DMS79 treated with DMSO at 0.1 percent for 48 hours (cell line): ENCODE data around the gene BLMH.

Experiments
- DNase-seq: peaks from one replicate; lab custom pipeline; 2025; lab: John Stamatoyannopoulos, UW

Gene BLMH

DNA sequence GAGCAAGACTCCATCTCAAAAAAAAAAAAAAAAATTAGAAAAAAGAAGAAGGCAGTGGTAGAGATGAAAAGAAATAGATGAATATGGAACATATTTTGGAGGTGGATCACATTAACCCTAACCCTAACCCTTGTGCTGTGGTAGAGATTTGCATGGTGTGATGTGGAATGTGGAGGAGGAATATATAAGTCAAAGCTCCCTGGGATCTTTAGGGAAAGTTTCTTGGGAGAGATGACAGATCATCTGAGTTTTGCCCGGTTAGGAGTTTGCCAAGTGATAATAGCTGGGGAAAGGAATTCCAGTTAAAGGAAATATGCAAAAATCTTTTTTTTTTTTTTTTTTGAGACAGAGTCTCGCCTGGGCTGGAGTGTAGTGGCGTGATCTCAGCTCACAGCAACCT, 13.0 kb upstream of the BLMH start:
- DNase-seq = no peak

DNA sequence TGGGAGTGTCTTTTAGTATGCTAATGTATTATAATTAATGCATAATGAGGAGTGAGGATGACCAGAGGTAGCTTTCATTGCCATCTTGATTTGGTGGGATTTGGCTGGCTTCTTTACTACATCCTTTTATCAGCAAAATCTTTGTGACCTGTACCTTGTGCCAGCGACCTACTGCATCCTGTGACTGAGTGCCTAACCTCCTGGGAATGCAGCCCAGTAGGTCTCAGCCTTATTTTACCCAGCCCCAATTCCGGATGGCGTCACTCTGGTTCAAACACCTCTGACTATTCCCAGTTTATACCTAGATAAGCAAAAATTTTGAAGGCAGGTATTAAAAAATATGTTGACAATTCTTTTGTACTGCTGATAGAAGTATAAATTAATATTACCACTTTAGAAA, 10.5 kb upstream of the BLMH start:
- DNase-seq = no peak

DNA sequence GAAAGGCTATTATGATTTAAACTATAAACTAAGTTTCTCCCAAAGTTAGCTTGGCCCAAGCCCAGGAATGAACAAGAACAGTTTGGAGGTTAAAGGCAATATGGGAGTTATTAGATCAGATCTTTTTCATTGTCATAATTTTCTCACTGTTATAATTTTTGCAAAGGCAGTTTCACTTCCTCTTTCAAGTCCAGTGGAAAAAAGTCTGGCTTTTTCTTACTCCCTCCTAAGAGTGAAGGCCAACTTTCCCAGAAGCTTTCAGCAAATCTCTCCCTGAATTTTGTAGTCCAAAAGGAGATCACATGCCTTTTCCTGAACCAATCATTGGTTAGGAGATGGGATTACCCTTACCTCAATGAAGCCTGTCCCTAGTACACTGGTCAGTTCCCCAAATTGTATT, 9.1 kb upstream of the BLMH start:
- no peak for DNase-seq

DNA sequence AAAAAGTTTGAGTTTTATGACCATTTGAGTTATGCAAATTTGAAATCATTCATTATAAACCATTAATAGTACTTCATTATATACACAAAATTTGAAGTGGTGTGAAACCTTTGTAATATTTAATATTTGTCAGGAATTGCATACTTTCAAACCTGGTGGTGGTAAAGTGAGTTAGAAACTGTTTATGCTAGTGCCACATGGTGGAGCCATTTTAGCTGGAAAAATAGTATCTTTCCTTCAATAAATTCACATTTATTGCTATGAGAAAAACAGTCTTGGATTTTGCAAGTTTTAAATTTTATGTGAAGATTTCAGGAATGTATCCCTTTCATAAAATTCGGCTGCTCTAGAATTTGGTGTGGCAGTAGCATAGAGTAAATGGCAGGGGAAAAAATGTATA, 7.3 kb upstream of the BLMH start:
- no peak for DNase-seq

DNA sequence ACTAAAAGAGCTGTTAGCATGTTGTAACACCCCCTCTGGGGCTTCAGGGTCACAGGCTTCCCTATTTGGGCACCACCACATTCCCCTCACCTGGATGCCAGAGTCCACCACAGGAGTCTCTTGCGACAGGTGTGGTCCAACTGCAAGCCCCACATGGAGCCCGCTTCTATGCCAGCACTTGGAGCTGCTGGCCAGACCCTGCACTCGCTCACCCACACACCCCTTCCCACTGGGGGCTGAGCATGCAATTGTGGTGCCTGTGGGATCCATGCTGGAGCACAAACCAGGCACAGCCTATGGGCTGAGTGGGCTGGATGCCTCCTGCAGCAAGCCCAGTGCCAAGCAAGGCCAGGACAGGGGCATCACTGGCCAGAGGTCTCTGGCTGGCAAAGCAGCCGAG, 6.0 kb upstream of the BLMH start:
- DNase-seq = no peak

DNA sequence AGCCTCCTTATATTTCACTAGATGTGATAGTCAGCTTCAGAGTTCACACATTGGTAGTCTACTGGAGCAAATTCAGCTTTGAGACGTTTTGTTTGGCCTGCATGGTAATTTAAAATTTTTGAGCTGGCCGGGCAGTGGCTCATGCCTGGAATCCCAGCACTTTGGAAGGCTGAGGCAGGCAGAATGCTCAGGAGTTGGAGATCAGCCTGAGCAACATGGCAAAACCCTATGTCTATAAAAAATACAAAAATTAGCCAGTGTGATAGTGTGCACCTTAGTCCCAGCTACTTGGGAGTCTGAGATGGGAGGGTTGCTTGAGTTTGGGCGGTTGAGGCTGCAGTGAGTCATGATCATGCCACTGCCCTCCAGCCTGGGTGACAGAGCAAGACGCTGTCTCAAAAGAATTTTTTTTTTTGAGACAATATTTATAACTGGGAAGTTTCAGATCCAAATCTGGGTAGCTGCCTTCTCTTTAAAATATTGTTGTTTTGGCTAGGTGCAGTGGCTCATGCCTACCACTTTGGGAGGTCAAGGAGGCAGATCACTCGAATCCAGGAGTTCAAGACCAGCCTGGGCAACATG, 4.8 kb upstream of the BLMH start:
- DNase-seq = no peak

DNA sequence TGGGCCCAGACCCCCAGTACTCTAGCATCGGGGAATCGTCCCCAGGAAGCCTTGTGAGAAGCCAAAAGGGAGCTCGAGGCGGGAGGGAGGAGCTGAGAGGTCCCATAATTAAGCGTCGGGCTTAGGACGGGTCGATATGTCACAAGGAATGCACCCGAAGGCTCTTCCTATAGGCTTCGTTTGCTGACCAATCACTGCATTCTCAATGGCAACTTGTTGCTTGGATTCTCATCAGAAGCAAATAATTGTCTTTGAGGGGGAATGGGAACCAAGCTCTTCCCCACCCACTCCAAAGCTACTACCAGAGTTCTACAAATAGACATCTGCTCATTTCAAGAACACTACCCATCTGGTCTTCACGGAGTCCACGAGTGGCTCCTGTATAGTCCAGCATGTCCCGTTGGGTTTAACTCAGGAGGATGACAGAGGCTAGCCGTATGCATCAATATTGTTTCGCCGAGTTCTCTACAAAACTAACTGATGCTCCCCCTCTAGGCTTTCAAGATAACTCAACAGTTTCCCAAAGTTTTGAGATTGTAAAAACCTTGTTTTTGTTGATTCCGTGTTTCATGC, 628 bp upstream of the BLMH start:
- peak; percentile 60 for DNase-seq

DNA sequence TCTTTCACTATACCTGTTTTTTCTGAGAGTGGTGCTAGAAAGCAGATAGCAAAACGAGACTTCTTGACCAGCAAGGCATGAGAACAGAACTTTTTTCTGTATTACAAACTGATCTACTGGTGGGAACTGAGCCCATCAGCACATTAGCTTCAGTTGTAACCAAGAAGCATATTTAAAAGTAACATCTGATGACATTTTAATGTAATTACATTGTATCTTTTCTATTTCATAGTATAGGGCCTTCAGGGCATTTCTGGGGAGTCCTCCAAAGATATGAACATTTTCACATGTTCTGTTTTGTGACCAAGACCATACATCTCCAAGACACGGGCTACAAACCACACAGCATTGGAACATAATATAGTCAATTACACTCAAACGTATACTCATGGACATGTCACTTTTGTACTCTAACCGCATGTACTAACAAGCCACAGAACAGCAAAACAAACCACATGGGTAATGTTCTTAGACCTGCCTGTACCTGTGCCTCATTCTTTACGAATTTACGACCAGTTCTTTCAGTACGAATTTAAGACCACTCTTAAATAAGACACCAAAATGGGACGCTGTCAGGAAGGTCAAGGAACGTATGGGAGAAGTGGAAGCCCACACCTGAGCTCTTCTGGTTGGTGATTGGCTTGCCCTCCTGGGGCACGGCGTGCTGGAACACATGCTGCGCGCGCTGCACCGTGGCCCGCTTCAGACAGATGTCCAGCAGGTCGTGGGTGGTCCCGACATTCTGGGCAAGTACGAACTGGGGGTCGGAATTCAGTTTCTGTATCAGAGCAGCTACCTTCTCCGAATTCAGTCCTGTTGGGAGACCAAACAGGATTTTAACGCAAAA, 825 bp downstream of the BLMH start:
- DNase-seq = peak; percentile 23

DNA sequence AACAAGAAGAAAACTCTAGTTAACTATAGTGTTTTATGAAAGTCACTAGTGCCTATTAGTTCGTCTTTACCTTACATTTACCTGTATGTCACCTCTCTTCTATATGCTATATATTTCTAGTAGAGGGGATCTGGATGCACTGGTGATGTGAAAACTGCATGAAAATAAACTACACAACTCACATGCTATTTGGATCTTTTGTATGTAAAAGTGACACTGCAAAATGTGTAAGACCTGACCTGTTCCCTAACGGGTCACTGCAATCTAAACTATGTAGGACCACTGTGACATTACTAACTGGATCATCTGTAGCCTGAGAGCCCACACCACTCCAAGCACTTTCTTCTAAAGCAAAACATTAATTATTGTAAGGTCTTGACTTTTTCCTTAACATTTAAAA, 1.7 kb downstream of the BLMH start:
- DNase-seq = no peak

DNA sequence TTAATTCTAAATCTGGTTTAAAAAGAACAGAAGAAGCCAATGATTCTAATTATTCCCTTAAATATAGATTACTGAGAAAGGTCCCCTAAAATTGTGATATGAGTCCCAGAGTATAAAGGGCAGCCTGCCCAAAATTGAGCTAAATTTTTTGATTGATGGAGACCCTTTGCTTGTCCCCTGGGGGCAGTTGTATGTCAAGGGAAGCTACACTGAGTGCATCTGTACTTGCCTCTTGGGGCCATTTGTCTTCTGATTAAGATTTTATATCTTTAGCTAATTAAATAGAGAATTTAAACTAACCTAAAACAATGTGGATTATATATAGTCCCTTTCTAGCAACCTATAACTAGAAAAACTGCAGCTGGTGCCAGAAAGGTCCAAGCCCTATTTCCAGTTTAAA, 12.6 kb downstream of the BLMH start:
- no peak for DNase-seq

DNA sequence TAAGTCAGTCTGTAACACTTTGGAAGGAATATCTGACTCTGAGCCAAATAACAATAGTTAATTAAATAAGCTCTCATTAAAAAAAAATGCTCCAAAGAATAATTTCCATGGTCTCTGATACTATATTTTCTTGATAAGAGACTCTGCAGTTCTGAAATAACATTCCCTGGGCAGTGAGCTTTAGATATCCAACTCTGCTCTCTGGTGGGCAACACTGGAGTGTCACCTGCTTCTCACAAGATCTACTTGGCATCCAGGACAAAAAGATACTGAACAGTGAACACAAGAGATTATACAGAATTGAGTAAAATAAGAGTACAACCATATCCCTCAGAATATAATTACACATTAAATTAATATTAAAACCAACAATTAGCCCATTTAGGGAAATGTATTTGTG, 13.7 kb downstream of the BLMH start:
- DNase-seq = peak; percentile 12

DNA sequence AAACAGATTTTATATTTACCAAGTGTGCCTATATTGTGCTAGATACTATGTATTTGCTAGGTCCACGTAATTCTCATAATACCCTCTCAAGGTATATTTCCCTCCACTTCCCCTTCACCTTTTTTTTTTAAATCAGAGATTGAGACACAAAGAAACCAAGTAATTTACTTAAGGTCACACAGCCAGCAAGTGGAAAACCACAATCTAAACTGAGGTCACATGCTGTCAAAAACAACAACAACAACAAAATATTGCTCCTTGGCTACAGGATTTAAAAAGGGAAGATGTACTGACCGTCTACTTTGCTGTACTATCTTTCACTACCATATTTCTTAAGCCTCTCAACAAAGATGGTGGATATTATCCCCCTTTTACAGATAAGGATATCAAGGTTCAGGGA, 15.8 kb downstream of the BLMH start:
- DNase-seq = no peak

DNA sequence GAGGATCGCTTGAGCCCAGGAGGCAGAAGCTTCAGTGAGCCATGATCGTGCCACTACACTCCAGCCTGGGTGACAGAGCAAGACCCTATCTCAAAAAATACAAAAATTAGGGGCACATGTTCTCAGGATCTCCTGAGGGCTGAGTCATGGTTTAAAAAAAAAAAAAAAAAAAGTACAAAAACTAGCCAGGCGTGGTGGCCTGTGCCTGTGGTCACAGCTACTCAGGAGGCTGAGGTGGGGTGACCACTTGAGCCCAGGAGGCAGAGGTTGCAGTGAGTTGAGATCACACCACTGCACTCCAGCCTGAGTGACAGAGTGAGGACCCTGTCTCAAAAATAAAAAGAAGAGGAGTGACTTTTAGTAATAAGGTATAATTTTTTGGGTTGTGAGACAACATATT, 16.9 kb downstream of the BLMH start:
- DNase-seq = no peak

DNA sequence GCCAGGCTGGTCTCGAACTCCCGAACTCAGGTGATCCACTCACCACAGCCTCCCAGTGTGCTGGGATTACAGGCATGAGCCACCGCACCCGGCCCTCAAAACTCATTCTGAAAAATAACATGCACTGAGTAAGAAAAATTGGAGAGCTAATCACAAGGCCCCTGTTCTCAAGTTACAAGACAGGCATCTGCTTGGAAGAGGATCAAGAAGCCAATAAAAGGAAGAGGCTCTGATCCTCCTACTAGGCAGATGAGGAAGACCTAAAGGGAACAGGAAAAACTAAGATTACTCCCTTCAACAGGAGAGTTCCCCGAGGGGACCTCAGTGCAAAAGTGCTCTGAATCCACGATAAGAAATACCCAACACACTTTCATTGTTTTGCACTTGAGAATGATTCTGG, 18.4 kb downstream of the BLMH start:
- no peak for DNase-seq

DNA sequence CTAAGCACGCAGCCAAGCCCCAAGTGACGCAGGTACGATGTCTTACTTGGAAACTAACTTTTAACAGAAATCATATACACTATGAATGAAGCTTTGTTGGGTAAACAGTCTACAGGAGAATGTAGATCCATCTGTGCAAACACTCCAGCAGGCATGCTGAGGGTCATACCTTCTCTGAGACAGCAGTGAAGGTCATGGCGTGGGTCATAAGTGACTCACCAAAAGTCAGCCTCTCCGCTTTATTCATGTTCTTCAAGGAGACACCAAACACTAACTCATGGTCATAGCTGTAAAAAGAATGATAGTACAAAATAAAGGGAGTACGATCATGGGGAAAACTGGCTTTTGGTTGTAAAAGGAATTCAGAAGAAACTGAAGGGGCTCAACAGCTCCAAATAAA, 20.6 kb downstream of the BLMH start:
- no peak for DNase-seq

DNA sequence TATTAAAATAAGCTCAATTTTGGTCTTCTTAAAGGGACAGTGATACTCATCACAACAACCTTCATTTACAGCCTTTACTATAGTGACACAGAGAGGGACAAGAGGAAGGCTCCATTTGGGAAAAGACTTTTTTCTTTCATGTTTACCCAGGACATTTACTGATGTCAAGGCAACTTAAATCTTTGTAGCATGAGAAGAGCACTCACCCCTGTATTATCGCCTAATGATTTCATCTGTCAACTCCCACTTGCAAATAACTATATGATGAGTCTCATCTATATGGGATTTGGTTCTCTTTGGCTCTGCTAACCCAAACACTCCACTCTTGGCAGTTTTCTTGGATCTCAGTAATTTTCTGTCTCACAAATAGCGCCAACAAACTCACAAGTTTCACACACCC, 24.1 kb downstream of the BLMH start:
- no peak for DNase-seq

DNA sequence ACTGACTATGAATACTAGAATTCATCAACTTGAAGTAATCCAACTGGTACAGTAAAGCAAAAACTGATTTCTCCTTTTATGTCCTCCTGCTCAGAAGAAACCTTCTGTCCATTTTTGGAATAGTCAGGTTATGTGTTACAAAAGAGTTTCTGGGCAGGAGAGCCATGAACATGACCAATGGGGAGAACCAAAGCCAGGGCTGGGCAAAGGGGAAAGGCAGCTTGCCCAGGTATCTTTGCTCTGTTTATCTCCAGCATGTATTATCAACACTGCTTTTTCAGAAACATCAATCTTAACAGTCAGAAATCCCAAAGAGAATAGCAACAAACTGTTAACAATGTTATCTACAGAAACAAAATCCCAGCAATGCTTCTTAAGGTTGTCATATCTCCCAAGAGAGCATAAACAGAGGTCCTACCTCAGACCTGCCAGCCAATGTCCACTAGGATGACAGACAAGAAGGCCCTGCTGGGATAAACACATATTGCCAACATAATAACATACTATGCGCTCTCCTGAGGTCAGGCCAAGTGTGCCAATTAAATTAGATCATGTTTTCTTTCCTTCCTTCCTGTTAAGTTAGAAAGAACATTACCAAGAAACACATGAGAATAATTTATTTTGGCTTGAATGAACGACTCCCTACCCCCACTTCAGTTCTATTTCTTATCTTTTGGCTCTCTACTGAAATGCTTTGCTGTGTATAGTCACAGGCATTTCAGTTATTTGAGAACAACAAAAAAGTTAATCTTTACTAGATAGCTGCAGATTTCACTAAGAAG, 28.0 kb downstream of the BLMH start:
- DNase-seq = no peak

DNA sequence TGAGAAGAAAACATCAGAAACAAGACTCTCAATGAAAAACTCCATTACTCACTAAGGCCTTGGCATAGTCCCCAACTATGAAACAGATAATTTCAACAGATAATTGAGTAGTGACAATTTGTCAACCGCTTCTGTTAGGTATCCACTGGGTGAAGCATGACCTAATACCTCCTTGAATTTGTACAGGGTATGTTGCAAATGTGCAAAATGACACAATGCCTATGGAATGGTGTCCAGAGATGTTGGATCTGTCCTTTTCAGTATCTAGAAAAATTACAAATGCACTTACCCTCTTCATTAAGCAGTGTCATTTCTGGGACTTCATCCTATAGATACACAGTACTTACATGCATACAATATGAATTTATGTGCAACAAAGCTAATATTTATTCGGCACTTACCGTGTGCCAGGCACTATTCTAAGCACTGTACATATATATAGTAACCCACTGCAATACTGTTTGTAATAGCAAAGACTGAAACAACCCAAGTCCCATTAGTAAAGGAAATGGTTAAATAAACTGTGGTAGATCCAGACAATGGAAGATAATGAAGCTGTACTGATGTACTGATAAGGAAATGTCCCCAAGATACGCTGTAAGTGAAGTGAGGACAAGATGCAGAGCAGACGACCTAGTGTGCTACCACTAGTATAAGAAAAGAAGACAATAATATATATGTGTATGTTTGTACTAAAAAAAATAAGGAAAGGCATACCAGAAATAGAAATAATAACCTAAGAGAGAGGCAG, 34.8 kb downstream of the BLMH start:
- DNase-seq = no peak

DNA sequence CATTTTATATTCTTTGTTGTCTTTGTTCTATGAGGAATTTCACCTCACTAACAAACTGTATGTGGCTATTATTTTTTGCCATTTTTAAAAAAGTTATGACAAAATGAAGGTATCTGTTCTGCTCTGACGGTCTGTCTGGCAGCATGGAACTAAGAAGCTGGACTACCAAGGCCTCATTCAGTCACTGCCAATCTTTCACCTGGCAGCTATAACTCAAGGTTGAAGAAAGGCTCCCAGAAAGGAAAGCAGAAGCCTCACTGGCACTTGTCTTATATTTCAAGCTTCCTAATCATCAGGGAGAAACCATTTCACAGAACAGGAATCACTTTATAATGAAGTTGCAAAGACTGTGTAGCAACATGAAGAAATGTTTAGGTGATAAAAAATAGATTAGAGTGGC, 37.6 kb downstream of the BLMH start:
- no peak for DNase-seq

DNA sequence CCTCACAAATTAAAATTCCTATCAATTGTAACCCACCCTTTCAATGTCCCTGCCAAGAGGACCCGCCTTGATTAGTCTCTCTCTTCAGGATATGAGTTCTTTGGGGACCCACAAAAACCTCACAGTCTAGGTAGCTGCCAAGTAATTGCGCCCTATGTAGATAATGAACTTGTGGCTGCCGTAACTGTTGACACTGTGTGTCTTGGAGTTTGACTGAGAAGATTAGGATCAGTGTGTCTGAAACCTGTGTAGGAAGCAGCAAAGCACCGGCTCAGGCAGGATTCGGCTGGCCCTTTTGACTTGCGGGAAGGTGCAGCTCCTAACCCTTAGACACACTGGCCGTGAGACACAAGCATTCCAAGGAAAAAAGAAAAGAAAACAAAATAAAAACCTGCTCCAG, 38.4 kb downstream of the BLMH start:
- DNase-seq = no peak

DNA sequence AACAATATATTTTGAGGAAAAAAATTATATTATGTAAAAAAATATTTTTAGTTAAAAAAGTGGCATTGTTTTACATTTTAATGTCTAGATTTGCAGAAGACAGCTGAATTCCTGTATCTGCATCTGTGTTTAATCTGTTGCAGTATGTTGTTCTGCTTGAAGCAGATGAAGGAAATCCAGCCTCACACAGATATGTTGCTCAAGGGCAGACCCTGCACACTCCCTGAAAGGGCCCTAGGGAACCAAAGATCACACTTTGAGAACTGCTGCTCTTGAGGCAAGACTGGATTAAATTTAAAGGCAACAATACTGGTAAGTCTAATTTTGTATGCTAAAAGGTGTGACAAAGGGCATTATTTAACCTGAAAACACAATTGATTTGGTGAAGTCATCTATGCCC, 39.8 kb downstream of the BLMH start:
- DNase-seq = no peak

DNA sequence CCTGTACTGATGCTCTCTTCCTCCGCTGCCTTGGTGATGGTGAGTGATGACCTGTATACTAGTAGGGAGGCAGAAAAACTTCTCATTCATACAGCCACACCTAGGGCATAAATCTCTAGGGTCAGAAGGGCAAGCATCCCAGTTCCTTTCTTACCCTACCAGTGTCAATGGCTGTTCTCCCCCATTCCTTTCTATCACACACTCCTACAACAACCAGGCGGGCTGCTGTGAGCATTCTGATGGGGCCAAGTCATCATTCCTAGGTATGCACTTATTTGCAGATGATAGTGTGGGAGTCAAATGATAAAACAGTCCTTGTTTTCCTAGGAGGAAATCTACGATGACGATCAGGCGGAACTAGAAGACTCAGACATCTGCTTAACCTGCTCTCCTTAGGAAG, 42.3 kb downstream of the BLMH start:
- DNase-seq = no peak
